Dermis microvascular lymphatic vessel endothelial cell (primary cell): Measurements from ENCODE around the gene SEZ6L. TPM values are rescaled to one million over a fixed set of nuclear protein-coding genes. Genes with fewer than 3 reads are reported as not detected.

Source experiments
- DNase-seq, 2 donors: peaks; one replicate each; pipeline versions ENCODE4 v3.0.0 to v3.0.0-alpha.2; 2010; ENCODE audit warnings: low read depth in 2 of 2
- total RNA-seq: library from RNA; depleted of rRNA; stranded (reverse); fragments of >200 nt; gene quantifications from 2 replicates; pipeline ENCODE4 v1.2.1, GENCODE V29; 2014

Gene SEZ6L
- total RNA-seq, 1 donor from 2014 or later = not detected

DNA sequence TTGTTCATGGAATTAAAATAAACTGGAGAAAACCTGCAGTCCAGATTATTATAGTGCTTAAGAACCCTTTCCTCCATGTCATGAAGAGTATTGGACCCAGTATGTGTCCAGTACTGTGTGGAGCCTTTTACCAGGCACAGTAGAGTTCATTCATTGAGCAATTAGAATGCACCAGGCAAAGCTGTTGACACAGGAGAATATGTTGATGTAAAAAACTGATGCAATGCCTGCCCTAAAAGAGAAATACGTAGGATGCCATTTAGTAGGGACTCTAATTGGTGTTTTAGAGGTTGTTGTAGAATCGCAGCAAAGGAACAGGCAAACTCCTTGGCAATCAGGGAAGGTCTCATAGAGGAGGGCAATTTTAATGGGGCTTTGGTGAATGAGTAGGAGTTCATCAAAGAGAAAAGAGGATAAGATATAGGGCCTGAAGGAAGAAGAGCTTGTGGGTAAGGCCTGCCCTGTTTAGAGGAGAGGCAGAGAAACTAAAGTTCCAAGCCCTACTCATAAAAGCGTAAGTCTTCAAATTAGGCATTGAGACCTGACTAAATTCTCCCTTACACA lies 126.4 kb downstream of the SEZ6L start:
- no peak for DNase-seq

DNA sequence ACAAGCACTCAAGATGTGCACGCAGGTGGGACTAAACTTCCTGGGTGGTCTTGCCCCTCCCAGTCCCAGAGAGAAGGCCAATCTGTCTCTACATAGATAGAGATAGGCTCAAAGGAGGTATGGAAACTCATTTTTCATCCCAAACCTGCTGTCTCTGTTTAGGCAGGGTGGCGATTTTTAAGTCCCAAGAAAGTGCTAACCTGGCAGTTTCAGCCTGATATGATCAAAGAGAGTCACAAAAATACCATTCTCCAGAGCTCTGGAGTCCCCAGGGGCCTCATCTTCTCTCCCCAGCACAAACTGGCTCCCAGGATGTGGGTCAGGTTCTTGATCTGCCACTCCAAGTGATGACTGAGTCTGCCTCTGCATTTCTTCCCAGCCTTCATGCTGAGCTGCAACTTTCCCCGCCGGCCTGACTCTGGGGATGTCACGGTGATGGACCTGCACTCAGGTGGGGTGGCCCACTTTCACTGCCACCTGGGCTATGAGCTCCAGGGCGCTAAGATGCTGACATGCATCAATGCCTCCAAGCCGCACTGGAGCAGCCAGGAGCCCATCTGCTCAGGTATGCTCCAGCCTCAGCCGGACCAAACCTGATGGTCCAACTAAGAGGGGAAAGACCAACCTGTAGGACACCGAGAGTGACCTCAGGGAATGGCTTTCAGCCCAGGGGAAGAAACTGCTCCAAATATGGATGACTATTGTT lies 129.5 kb downstream of the SEZ6L start:
- DNase-seq = no peak

DNA sequence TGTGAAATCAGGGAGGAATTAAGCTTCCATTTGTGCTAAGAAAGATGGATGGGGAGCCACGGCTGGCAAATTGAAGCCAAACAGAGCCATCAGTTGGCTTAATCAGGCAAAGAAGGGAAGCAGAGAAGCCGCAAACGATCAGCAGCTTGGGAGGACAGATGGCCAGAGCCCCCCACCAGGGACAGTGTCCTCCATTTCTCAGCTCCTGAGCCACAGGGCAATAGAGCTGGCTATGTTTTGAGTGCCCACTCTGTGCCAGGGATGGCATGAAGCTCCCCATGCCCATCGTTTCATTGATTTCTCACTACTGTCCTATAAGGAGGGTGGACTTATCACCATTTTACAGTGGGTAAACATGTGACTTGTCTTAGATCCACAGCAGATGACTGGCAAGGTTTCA lies 133.5 kb downstream of the SEZ6L start:
- DNase-seq = no peak

DNA sequence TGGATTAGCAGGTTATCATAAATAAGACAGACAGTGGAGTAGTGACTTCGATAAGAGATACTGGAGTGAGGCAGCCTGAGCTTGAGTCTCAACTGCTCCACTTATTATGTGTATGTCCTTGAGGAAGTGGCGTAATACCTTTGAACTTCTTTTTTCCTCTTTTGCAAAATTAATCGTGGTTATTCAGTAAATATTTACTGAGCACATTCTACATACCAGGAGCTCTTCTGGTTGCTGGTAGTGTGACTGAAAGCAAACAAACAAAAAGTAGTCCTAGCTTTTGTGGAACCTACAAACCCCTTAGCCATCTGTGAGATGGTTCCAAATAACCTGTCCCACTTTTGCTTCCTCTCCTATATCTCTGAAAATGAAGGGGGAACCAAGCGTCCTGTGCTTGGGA lies 134.2 kb downstream of the SEZ6L start:
- no peak for DNase-seq

DNA sequence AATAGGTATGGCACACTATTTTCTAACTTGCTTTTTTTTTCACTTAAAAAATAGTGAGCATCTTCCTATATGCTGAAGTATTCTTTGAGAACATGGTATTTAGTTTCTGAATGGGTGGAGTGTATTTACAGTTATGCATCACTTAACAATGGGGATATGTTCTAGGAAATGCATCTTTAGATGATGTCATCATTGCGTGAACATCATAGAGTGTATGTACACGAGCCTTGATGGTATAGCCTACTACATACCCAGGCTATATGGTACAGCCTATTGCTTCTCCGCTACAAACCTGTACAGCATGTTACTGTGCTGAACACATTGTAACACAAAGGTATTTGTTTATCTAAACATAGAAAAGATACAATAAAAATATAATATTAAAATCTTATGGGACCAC lies 135.5 kb downstream of the SEZ6L start:
- DNase-seq = no peak

DNA sequence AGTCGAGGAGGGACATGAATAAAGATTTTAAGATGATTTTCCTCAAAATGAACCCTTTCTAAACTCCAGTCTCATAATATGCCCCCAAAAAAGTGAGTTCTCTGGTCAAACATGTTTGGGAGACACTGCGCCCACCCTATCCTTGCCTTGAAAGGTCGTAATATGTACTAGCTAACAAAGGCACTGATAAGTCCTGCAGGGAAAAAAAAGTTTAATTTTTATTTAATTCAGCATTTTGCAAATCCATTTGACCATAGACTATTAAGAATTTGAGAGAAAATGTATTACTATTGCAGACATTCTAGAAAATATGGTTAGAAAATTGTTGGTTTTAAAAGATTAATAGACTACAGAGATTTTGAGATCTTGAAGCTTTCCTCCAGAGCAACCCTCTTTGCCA lies 139.2 kb downstream of the SEZ6L start:
- DNase-seq = no peak

DNA sequence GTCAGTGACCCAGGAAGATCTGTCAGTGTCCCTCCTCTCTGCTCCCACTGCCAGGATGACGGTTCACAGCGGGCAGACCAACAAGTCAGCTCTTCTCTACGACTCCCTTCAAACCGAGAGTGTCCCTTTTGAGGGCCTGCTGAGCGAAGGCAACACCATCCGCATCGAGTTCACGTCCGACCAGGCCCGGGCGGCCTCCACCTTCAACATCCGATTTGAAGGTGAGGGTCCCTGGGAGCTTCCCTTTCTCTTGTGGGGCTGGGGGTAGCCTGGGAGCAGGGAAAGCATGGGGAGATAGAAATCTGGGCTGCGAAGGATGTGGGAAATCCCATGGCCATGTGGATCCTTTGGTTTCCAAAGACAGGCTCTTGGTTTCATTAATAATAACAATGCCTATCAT lies 141.4 kb downstream of the SEZ6L start:
- DNase-seq = no peak

DNA sequence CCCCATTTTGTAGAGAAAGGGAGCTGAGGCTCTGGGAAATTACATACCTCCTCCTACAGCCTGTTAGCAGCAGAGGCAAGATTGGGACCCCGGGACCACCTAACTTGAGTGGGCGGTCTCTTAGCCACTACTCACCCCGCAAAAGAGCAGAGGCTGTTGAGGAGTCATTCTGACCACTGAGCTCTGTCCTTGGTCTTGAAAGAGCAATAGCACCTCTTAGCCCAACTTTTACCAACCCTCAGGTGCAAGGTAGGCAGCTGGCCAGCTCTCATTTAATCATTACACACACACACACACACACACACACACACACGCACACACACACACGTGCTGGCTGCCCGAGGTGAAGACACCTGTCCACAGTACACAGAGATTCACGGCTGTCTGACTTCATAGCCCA lies 144.0 kb downstream of the SEZ6L start:
- no peak for DNase-seq

DNA sequence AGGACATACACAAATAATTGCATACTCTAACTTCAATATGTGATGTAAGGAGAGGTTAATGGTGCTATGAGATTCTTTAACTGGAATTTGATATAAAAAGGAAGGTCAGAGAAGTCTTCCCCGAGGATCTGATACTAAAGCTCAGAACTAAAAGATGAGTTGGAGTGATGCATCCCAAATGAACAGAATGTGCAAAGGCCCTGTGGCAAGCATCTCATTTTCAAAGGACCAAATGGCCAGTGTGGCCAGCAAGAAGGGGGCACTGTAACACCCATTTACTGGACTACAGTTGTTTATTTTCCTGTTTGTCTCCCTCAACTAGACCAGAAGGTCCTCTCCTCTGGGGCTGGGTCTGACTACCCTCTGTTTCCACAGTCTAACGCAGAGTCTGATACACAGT lies 144.9 kb downstream of the SEZ6L start:
- DNase-seq = no peak

DNA sequence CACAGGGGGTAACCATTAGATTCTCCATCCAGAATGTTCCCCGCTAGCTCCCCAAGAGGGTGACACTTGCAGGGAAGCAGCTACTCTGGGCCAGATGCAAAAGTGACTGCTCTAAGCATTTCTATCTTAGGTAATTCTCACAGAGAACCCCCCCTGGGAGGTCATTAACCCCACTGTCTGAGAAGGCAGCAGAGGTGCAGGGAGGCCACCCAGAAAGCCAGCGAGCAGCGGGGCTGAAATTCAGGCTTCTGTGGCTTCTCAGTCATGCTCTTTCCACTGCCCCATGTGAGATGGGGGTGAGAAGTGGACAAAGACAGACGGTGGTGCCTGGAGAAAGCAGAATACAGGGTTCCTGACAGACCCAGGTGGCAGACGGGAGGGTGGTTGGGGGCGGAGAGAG lies 145.4 kb downstream of the SEZ6L start:
- DNase-seq = no peak

DNA sequence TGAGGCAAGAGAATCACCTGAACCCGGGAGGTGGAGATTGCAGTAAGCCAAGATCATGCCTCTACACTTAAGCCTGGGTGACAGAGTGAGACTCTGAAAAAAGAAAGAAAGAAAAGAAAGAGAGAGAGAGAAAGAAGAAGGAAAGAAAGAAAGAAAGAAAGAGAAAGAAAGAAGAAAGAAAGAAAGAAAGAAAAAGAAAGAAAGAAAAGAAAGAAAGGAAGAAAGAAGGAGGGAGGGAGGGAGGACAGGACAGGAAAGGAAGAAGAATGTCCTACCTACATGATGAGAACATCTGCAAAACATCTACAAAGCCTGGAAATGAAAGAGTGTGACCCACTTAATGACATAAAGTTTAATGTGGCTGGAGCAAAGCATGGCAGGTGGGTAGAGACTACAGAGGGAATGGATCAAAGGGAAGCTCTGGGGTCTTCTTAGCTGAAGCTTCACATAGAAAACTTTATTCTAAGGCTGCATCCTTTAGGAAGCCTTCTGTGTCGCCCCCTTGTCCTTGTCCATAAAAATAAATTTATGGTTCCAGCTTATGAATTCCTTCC lies 147.5 kb downstream of the SEZ6L start:
- DNase-seq = no peak

DNA sequence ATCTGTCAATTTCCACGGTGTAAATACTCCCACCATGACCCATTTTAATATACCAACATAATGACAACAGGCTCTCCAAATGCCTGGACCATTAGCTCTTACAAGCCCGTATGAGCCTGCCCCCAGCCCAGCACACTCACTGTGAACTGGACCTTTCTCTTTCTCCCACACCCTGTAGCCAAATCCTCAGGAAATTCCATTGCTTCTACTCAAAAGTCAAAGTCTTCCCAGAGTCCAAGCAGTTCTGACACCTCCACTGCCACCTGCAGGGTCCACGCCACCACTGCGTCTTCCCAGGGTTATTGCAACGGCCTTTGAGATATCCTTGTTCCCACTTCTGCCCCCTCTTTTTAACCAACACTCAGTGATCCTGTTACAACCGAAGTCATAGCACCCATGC lies 149.7 kb downstream of the SEZ6L start:
- peak in 1 of 2 donors; percentile 26 for DNase-seq

DNA sequence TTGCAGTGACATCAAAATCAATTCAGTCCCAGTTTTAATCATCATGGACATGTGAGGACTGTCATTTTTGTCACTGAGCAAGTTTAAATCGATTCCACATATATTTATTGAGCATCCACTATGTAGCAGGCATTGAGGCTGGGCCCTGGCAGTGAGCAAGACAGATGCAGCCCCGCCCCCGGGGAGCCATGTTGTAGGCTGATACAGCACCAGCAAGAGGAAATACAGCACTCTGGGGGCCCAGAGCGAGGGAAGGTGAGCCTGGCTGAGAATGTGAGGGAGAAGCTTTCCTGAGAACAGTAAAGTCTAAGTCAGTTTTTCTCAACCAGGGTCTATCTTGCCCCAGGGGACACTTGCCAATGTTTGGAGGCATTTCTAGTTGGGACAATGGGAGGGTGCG lies 151.2 kb downstream of the SEZ6L start:
- no peak for DNase-seq

DNA sequence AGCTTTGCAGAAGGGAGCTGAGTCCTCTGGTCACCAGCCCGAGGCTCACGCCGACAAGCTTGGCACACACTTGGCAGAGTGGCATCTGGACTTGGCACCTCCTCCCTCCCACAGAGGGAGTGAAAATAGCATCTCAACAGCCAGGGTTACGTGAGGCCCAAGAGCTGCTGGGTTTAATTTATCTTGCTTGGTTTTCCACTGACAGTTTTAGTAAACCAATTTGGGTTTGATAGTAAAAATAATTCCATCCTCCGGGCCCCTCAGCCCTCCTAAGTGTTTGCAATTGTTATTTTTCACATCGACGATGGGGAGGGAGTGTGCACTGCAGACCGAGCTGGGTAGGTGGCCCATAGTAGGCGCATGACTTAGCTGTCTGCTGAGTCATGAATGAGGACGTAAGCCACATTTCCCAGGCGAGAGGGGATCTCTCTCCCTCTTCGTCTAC lies 152.2 kb downstream of the SEZ6L start:
- no peak for DNase-seq

DNA sequence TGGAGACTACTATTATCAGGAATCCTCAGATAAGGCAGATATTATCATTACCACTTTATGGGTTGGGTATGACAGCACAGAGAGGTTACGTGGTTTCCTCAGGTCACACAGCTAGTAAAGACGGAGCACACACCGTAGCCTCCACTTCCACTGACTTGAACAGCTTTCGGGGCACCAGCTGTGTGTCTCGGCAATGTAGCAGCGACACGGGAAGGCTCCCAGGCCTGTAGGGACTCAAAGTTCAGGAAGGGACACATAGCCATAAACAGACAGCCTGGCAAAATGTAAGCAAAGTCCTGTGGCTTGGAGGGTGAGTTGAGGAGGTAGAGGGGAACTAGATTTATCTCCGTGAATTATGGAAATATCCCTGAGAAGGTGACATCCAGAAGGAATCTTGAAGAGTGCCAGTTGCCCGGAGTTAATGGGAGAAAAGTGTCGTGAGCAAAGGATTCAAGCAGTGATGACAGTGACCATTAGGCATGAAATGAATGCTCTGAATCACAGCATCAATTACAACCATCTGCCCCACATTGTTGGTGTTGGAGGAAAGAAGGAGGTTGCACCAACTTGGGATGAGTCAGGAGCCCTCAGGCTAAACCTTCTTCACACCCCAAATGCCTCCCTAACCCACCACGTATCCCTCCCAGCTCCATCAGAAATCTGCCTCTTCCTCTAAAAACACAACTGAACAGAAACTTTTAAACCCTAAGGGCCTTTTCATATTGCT lies 153.1 kb downstream of the SEZ6L start:
- DNase-seq = no peak

DNA sequence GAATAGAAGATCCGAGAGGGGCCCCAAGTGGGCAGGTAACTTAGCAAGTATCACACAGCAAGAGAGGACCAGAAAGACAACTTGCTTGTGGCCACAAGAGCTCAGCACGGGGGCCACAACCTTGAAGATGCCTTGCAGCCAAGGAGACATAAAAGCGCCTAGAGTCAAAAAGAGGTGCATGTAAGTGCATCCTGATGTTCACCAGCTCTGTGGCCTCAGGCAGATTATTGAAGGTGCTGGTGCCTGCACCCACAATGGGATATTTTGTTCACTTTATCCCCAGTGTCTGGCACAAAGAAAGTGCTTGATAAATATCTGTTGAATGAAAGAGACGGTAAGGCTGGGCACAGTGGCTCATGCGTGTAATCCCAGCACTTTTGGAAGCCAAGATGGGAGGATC lies 153.8 kb downstream of the SEZ6L start:
- no peak for DNase-seq

DNA sequence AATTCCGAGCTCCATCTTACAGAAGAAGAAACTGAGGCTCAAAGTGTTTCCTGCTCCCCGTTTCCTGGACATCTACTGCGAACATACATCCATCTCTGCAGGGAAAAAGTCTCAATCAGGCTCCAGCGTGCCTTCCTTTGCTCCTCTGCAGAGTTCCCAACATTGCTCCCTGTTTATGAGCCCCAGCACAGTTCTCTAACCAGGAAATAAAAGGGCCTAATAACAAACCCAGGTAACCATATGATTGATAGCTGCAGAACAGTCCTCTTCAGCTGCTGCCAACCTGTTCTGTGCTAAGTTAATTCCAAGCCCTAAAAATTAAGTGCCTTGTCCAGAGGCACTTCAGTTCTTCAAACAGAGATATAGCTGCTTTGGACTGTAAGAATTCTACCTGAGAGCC lies 154.9 kb downstream of the SEZ6L start:
- no peak for DNase-seq

DNA sequence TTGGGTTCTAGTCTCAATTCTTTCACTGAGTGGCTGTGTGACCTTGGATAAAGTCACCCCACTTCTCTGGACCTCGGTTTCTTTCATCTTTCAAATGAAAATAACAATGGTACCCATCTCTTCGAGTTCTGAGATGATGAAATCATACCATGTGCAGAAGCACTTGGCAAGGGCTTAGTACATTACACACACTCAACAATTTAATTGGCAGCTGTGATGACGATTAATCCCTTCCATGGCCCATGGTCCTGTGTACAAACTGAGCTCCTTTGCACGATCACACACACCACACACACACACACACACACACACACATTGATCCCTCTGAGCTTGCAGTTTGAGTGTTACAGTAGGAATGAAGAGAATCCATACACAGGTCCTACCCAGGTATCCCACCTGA lies 156.4 kb downstream of the SEZ6L start:
- DNase-seq = no peak

DNA sequence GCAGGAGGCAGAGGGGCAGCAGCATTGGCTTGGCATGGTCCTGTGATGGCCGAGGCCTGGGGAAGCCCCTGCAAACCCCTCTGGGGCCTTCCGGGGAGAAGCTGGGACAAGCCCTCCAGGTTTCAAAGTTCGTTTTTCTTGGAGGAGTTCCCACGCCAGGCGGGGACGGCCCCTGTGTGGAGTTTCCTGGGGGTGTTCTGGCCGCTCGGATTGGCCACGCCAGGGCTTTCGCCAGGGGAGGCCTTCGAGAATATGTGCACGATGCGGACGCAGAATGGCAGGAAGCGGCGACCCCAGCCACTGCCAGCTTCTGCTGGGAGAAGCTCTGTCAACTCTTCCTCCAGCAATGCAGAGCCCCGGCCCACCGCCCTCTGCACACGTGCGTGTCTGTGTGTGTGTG lies 157.5 kb downstream of the SEZ6L start:
- no peak for DNase-seq

DNA sequence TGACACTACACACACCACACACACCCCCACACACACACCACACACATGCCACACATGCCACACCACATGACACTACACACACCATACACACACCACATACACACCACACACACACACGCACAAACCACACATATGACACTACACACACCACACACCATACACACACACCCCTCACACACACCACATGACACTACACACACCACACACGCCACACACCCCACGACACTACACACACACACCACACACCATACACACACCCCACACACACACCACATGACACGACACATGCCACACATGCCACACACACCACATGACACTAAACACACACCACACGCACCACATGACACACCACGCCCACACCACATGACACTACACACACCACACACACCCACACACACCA lies 158.0 kb downstream of the SEZ6L start:
- no peak for DNase-seq

DNA sequence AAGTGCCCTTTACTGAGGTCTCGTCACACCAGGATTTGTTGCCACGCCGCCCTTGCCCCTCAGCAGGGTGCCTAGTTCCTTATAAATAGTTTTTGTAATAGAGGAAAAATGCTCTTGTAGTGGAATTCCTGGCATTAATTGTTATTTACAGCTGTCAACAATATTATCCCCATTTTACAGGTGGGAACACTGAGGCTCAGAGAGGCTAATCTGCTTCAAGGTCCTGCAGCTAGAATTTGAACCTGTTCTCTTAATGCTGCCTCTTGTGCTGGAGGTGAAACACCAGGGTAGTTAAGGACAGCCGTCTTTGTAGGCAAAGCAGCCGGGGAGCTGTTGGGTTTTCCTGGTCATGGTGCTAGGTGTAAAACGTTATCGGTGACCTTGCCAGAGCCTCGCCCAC lies 159.0 kb downstream of the SEZ6L start:
- DNase-seq = no peak

DNA sequence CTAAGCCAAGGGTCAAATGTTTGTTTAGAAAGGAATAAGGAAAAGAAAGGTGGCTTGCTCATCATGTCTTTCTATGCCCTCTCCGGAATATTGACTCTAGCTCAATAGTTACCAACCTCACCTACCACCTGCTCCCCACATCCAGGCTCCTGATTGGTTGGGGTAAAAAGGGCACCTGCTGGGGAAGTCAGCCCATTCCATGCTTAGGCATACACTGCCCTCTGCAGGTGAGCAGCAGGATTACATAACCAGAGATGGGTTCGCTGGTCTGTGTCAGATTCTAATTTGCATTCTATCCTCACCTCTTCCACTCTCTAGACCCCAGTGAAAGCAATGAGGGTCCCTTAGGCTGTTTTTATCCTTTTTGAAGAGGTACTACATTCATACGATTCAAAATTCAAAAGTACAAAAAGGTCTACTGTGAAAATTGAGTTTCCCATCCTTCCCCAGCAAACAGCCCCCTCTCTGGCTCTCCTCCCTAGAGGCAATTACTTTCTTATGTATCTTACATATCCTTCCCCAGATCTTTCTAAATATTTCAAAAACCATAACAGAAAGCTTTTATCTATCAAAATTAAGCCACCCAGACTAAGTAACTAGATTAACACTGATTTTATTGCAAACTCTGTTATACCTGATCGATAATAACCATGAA lies 161.8 kb downstream of the SEZ6L start:
- DNase-seq = peak; percentile 15 to 53
